Neural cell (in vitro differentiated cells): ENCODE data around the gene CIDEA. TPM values are rescaled to one million over a fixed set of nuclear protein-coding genes. Genes with fewer than 3 reads are reported as not detected.

Experiments used
- H2AFZ ChIP-seq: fragments of 200-600, 300-800 bp; sonication (generic), shearing (Covaris generic); 2 replicates; pipeline ENCODE4 v1.6.0; 2014; ENCODE audit warnings: low read depth, mild to moderate bottlenecking, antibody characterized with exemption, low read length, moderate library complexity
- H3F3A ChIP-seq: fragments of 200-600 bp; shearing (Covaris generic); 2 replicates; pipeline ENCODE4 v1.6.1; 2016; ENCODE audit warnings: mild to moderate bottlenecking, moderate library complexity, mixed read lengths, antibody characterized with exemption, low read length; ENCODE audit not compliant: insufficient read depth, poor library complexity, severe bottlenecking
- H3K27ac ChIP-seq: fragments of 200-600, 300-800 bp; sonication (generic), shearing (Covaris generic); 2 replicates; pipeline ENCODE4 v1.5.1; 2014; ENCODE audit warnings: mild to moderate bottlenecking, low read length, moderate library complexity
- H3K27me3 ChIP-seq: fragments of 300-800, 200-600 bp; sonication (generic), shearing (Covaris generic); 2 replicates; pipeline ENCODE4 v1.6.0; 2014; ENCODE audit warnings: mild to moderate bottlenecking, low read depth, low read length, moderate library complexity; ENCODE audit not compliant: insufficient read depth
- H3K36me3 ChIP-seq: fragments of 300-800, 200-600 bp; sonication (generic), shearing (Covaris generic); 2 replicates; pipeline ENCODE4 v1.5.1; 2014; ENCODE audit warnings: mild to moderate bottlenecking, antibody characterized with exemption, low read length, moderate library complexity; ENCODE audit not compliant: insufficient read depth
- H3K4me2 ChIP-seq: fragments of 300-800, 200-600 bp; sonication (generic), shearing (Covaris generic); 2 replicates; pipeline ENCODE4 v1.6.0; 2014; ENCODE audit warnings: mild to moderate bottlenecking, low read length
- H3K4me3 ChIP-seq: fragments of 300-800, 200-600 bp; sonication (generic), shearing (Covaris generic); 2 replicates; pipeline ENCODE4 v1.5.1; 2014; ENCODE audit warnings: mild to moderate bottlenecking, low read length, moderate library complexity
- H3K79me2 ChIP-seq: fragments of 200-600 bp; shearing (Covaris generic); replicated peaks from 2 replicates; pipeline ENCODE4 v1.6.0; 2014; ENCODE audit warnings: mild to moderate bottlenecking, low read length, moderate library complexity; ENCODE audit not compliant: insufficient read depth
- H3K9ac ChIP-seq: fragments of 300-800, 200-600 bp; sonication (generic), shearing (Covaris generic); 2 replicates; pipeline ENCODE4 v1.6.1; 2016; ENCODE audit warnings: mild to moderate bottlenecking, low read length, mixed read lengths
- H3K9me2 ChIP-seq: fragments of 200-600 bp; shearing (Covaris generic); 2 replicates; pipeline ENCODE4 v1.6.1; 2016; ENCODE audit warnings: mild to moderate bottlenecking, low read length, mixed read lengths; ENCODE audit not compliant: insufficient read depth
- H3K9me3 ChIP-seq: fragments of 200-600, 300-800 bp; sonication (generic), shearing (Covaris generic); 2 replicates; pipeline ENCODE4 v1.6.1; 2016; ENCODE audit warnings: mild to moderate bottlenecking, mixed run types, low read length, moderate library complexity, mixed read lengths
- H4K20me1 ChIP-seq: fragments of 200-600 bp; shearing (Covaris generic); 2 replicates; pipeline ENCODE4 v1.6.1; 2016; ENCODE audit warnings: mild to moderate bottlenecking, mixed run types; ENCODE audit not compliant: insufficient read depth
- EP300 ChIP-seq: fragments of 450-650 bp; conservative IDR thresholded peaks from 2 replicates; pipeline ENCODE4 v1.6.1; 2014; ENCODE audit warnings: antibody characterized with exemption, mild to moderate bottlenecking, moderate library complexity; ENCODE audit not compliant: poor library complexity, severe bottlenecking
- EZH2 ChIP-seq: fragments of 200-600, 300-800 bp; shearing (Covaris generic), sonication (generic); IDR thresholded peaks from 2 replicates; pipeline ENCODE4 v1.6.1; 2014; ENCODE audit warnings: antibody characterized with exemption, low read length, borderline replicate concordance, mild to moderate bottlenecking; ENCODE audit not compliant: insufficient read depth, poor library complexity, severe bottlenecking
- MXI1 ChIP-seq: fragments of 450-650 bp; conservative IDR thresholded peaks from 2 replicates; pipeline ENCODE4 v1.6.1; 2014; ENCODE audit warnings: antibody characterized with exemption, mild to moderate bottlenecking; ENCODE audit not compliant: poor library complexity, severe bottlenecking
- POLR2AphosphoS5 ChIP-seq: IDR thresholded peaks from 2 replicates; pipeline ENCODE4 v1.6.1; 2012
- RAD21 ChIP-seq: fragments of 450-650 bp; conservative IDR thresholded peaks from 2 replicates; pipeline ENCODE4 v1.6.1; 2014; ENCODE audit warnings: antibody characterized with exemption, mild to moderate bottlenecking, moderate library complexity
- REST ChIP-seq: IDR thresholded peaks from 2 replicates; pipeline ENCODE4 v1.6.1; 2012; ENCODE audit warnings: borderline replicate concordance
- SMC3 ChIP-seq: fragments of 450-650 bp; conservative IDR thresholded peaks from 2 replicates; pipeline ENCODE4 v1.6.1; 2014; ENCODE audit warnings: antibody characterized with exemption, mild to moderate bottlenecking, moderate library complexity; ENCODE audit not compliant: poor library complexity
- TAF1 ChIP-seq: IDR thresholded peaks from 2 replicates; pipeline ENCODE4 v1.6.1; 2012; ENCODE audit warnings: low read depth
- polyA plus RNA-seq: library from polyadenylated mRNA; depleted of rRNA; stranded (reverse); fragments of >200 nt; gene quantifications from 2 replicates; pipeline ENCODE4 v1.2.3, GENCODE V29; 2014
- TF ChIP-seq, protein P1 (sequence below): fragments of 450-650 bp; IDR thresholded peaks from 2 replicates; pipeline ENCODE4 v1.5.1; 2014; ENCODE audit warnings: antibody characterized with exemption, mild to moderate bottlenecking, moderate library complexity; ENCODE audit not compliant: poor library complexity, severe bottlenecking

The CIDEA gene
- polyA plus RNA-seq, 1 donor from 2014 or later, result not detected

DNA sequence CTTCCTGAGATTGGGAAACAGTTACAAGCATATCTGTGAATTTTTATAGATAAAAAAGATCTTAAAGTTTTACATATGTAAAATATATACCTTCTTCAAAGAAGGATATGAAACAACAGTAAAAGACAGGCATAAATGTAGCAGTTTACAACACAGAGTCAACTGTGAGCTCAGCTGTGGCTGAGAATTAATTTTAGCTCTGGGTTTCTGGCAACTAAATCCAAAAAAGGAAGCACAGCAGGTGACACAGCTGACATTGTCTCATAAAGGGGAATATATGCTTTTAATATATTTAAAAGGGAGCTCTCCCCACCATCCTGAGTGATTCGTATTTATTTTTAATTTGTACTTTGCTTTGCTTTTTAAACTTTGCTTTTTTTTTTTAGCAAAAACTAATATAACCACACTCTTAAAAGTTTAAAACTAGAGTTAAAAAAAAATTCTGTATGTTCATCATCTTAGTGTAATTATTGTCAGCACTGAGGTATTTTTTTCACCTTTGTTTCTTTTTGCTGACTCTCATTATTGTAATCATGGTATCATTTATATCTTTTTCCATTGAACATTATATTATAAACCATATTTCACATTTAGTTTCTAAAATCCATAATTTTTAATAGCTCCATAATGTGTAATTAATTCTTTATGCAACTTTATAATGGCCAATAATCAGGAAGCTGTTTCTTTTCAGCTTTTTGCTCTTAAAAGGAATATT is 60.6 kb downstream of the CIDEA start:
- no peak overlapping the region for H3K9ac ChIP-seq
- no peak overlapping the region for H3K27ac ChIP-seq
- H3F3A ChIP-seq, result no peaks in the 10 kb centered on the region
- H3K79me2 ChIP-seq, result no peaks in the 10 kb centered on the region
- no peak for TF ChIP-seq POLR2AphosphoS5
- no peak for TF ChIP-seq EP300
- no peak for TF ChIP-seq EZH2
- TF ChIP-seq, protein P1, sequence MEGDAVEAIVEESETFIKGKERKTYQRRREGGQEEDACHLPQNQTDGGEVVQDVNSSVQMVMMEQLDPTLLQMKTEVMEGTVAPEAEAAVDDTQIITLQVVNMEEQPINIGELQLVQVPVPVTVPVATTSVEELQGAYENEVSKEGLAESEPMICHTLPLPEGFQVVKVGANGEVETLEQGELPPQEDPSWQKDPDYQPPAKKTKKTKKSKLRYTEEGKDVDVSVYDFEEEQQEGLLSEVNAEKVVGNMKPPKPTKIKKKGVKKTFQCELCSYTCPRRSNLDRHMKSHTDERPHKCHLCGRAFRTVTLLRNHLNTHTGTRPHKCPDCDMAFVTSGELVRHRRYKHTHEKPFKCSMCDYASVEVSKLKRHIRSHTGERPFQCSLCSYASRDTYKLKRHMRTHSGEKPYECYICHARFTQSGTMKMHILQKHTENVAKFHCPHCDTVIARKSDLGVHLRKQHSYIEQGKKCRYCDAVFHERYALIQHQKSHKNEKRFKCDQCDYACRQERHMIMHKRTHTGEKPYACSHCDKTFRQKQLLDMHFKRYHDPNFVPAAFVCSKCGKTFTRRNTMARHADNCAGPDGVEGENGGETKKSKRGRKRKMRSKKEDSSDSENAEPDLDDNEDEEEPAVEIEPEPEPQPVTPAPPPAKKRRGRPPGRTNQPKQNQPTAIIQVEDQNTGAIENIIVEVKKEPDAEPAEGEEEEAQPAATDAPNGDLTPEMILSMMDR, result no peak
- no peak for TF ChIP-seq TAF1
- no peak for TF ChIP-seq REST
- TF ChIP-seq SMC3, result no peak
- TF ChIP-seq RAD21, result no peak
- no peak for TF ChIP-seq MXI1
- no peaks in the 10 kb centered on the region for H3K9me3 ChIP-seq
- no peaks in the 10 kb centered on the region for H3K36me3 ChIP-seq
- no peak overlapping the region for H3K4me3 ChIP-seq
- H4K20me1 ChIP-seq, result no peaks in the 10 kb centered on the region
- H3K9me2 ChIP-seq, result no peaks in the 10 kb centered on the region
- no peak overlapping the region for H3K4me2 ChIP-seq
- H2AFZ ChIP-seq, result no peak overlapping the region
- H3K27me3 ChIP-seq, result peaks cover under 1% of the 10 kb centered on the region

GRCh38 chr18:12315490-12315889 is 61.3 kb downstream of the CIDEA start:
- no peaks in the 10 kb centered on the region for H3K9me2 ChIP-seq
- H3K4me3 ChIP-seq, result no peak overlapping the region
- H3F3A ChIP-seq, result no peaks in the 10 kb centered on the region
- no peaks in the 10 kb centered on the region for H3K27me3 ChIP-seq
- H2AFZ ChIP-seq, result no peak overlapping the region
- no peak overlapping the region for H3K4me2 ChIP-seq
- no peaks in the 10 kb centered on the region for H3K36me3 ChIP-seq
- H4K20me1 ChIP-seq, result no peaks in the 10 kb centered on the region
- no peaks in the 10 kb centered on the region for H3K79me2 ChIP-seq
- H3K9me3 ChIP-seq, result no peaks in the 10 kb centered on the region
- TF ChIP-seq RAD21 (no peak), SMC3 (no peak), TAF1 (no peak), POLR2AphosphoS5 (no peak), REST (no peak), MXI1 (no peak), EZH2 (no peak), EP300 (no peak)
- TF ChIP-seq, protein P1, result no peak
- no peak overlapping the region for H3K9ac ChIP-seq
- no peak overlapping the region for H3K27ac ChIP-seq
